Adrenal gland (tissue), 5 donors: ENCODE results near the gene NUP62.

Experiments
- POLR2A ChIP-seq, 2 donors: fragments of 450-650 bp; IDR thresholded peaks; one replicate each; pipeline ENCODE4 v1.6.1; 2017; ENCODE audit warnings: antibody characterized with exemption in 2 of 2, mild to moderate bottlenecking in 2 of 2, moderate library complexity in 1 of 2
- TF ChIP-seq, protein P1 (sequence below), 6 experiments: fragments of 450-650 bp in 4 of 6; fragments of 200-600 bp in 2 of 6; sonication (generic) in 1 of 6; IDR thresholded peaks; 1 replicate in 5 of 6; 2 replicates in 1 of 6; pipeline versions ENCODE4 v1.5.1 to v1.8.0; 2016 to 2021; ENCODE audit warnings: antibody characterized with exemption in 6 of 6, mild to moderate bottlenecking in 2 of 6, moderate library complexity in 1 of 6
- donor health status: DM: no; HTN: no; CAD: no.

DNA sequence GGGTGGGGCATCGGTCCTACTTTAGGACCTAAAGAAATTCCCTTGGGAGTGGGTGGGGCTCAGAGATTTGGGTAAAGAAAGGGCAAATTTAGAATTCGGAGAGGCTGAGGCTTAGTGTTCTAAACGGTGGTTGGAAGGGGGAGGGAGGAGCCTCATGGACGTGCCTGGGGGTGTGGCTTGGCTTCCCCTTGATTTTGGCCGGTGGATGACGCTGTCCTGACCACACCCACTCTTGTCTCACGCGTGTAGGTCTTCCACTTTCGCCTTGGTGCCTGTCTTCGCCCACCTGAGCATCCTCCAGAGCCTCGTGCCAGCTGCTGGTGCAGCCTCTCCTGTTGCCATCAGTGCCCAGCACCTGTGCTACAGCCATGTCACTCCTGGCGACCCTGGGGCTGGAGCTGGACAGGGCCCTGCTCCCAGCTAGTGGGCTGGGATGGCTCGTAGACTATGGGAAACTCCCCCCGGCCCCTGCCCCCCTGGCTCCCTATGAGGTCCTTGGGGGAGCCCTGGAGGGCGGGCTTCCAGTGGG lies 1.2 kb upstream of the NUP62 start:
- TF ChIP-seq POLR2A (IDR thresholded peaks at IDR 0.05) = peak in 1 of 2 donors; percentile 6
- TF ChIP-seq, protein P1, sequence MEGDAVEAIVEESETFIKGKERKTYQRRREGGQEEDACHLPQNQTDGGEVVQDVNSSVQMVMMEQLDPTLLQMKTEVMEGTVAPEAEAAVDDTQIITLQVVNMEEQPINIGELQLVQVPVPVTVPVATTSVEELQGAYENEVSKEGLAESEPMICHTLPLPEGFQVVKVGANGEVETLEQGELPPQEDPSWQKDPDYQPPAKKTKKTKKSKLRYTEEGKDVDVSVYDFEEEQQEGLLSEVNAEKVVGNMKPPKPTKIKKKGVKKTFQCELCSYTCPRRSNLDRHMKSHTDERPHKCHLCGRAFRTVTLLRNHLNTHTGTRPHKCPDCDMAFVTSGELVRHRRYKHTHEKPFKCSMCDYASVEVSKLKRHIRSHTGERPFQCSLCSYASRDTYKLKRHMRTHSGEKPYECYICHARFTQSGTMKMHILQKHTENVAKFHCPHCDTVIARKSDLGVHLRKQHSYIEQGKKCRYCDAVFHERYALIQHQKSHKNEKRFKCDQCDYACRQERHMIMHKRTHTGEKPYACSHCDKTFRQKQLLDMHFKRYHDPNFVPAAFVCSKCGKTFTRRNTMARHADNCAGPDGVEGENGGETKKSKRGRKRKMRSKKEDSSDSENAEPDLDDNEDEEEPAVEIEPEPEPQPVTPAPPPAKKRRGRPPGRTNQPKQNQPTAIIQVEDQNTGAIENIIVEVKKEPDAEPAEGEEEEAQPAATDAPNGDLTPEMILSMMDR (IDR thresholded peaks at IDR 0.05) = no peak
